ENCODE results near the gene RPUSD4.

The RPUSD4 gene

GRCh38 chr11:126181939-126182730, 29.3 kb downstream of the RPUSD4 start:
- no peak for DNase-seq

GRCh38 chr11:126176853-126177470, 34.5 kb downstream of the RPUSD4 start:
- no peak for DNase-seq

GRCh38 chr11:126175393-126175792, 36.1 kb downstream of the RPUSD4 start:
- DNase-seq = no peak

GRCh38 chr11:126174816-126175215, 36.6 kb downstream of the RPUSD4 start:
- no peak for DNase-seq

GRCh38 chr11:126173257-126173656, 38.2 kb downstream of the RPUSD4 start:
- no peak for DNase-seq

GRCh38 chr11:126172596-126173038, 38.8 kb downstream of the RPUSD4 start:
- DNase-seq = no peak

GRCh38 chr11:126169291-126169690, 42.2 kb downstream of the RPUSD4 start:
- no peak for DNase-seq

GRCh38 chr11:126167488-126167887, 44.0 kb downstream of the RPUSD4 start:
- DNase-seq = no peak

- no peak for DNase-seq
Measured at GRCh38 chr11:126166413-126166812, 45.0 kb downstream of the RPUSD4 start.

- no peak for DNase-seq
Measured at GRCh38 chr11:126165757-126166156, 45.7 kb downstream of the RPUSD4 start.

- DNase-seq = no peak
Measured at GRCh38 chr11:126165311-126165720, 46.1 kb downstream of the RPUSD4 start.

- DNase-seq = no peak
Measured at GRCh38 chr11:126164781-126165180, 46.7 kb downstream of the RPUSD4 start.

GRCh38 chr11:126163779-126164178, 47.7 kb downstream of the RPUSD4 start:
- no peak for DNase-seq

GRCh38 chr11:126163074-126163700, 48.3 kb downstream of the RPUSD4 start:
- DNase-seq = no peak

GRCh38 chr11:126162306-126163030, 49.0 kb downstream of the RPUSD4 start:
- DNase-seq = no peak

- no peak for DNase-seq
Measured at GRCh38 chr11:126161023-126161391, 50.4 kb downstream of the RPUSD4 start.

- DNase-seq = no peak
Measured at GRCh38 chr11:126160345-126161022, 51.0 kb downstream of the RPUSD4 start.

- no peak for DNase-seq
Measured at GRCh38 chr11:126159719-126160344, 51.6 kb downstream of the RPUSD4 start.

- DNase-seq = no peak
Measured at GRCh38 chr11:126158054-126158791, 53.2 kb downstream of the RPUSD4 start.

GRCh38 chr11:126157326-126158030, 54.0 kb downstream of the RPUSD4 start:
- DNase-seq = no peak

GRCh38 chr11:126156814-126157213, 54.6 kb downstream of the RPUSD4 start:
- no peak for DNase-seq
